HG02759 (cell line): ENCODE data around the gene ADA.

Experiments
- ATAC-seq: cut with Tn5 transposase; IDR thresholded peaks from one replicate; pipeline ENCODE4 v1.9.1; 2021; ENCODE audit warnings: mild to moderate bottlenecking, moderate library complexity; ENCODE audit not compliant: unreplicated experiment

The ADA gene

DNA sequence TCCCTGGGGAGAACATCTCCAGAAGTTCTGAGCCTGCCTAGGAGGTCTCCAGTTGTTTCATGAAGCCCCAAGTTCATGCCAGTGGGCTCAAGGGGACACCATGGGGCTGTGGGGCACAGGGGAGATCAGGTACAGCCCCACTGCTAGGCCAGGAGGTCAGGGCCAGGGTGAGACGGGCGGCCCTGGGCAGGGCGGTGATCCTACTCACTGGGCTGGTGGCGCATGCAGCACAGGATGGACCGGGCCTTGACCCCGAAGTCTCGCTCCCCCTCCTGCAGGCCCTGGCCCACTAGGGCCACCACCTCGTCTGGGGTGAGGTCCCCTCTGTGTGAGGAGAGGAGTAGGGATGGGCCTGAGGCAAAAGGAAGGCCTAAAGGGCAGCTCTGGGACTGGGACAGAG is 26.1 kb downstream of the ADA start:
- no peak for ATAC-seq

DNA sequence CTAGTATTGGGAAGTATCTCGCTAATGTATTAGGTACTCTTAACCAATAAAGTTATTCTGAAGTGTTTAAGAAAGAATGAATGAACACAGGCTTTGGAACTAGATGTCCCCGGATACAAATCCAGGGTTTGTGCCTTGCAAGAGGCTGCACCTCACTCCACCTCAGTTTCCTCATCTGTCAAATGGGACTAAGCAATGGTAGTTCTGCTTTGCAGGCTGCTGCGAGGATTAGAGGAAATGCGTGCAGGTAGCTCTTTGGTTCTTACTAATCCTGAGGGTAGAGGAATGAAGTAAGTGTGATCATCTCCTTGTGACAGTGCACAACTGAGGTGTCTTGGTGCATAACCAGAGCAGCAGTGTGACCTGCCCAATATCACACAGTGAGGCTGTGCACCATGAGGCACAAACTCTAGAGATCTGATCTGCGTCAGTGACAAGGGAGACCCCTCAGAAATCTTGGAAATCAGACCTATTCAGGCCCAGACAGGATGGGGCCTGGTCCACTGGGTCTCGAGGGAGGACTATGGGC is 26.7 kb downstream of the ADA start:
- ATAC-seq = no peak

DNA sequence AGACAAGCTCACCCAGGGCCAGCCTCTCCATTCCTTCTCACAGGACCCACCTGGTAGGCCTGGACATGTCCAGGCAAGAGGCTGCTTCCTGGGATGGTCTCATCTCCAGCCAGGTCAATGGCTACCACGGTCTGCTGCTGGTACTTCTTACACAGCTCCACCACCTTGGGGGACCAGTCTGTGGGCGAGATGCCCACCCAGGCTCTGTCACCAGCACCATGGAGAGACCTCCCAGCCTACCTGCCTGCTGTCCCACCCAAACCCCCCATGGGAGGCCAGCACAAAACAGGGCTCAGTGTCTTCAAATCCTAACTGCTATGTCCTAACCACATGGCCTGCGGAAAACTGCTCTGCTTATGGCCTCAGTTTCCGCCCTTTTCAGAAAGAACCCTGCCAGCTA is 27.3 kb downstream of the ADA start:
- ATAC-seq = no peak

DNA sequence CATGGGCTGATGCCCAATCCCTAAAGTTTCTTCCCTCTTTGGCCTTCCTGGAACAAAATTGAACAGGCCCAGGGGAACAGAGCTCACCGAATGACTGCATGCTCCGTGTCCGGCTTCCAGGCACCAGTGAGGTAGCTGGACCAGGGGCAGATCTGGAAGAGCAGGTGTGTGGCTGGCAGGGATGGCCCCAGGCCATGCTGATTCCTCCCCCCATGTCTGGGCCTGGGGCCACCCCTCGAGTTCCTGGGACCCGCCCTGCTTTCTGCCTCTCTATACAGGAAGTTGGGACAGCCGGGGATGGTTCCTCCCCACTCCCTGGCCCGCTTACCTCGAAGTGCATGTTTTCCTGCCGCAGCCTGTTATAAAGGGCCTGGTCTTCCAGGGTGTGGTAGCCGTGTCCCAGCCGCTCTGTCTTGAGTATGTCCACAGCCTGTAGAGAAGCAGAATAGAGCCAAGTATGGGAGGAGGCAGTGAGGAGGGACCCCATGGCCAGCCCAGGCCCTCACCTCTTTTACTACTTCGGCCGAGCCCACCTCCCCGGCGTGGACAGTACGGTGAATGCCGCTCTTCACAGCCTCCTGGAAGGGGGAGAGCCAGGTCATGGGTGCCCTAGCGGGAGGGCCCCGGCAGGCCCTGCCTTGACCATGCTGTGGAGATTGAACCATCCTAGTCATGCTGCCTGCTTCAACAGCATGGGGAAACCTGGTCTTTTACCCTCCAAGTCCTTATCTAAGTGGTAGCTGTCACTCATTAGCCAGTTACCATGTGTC is 28.8 kb downstream of the ADA start:
- no peak for ATAC-seq

DNA sequence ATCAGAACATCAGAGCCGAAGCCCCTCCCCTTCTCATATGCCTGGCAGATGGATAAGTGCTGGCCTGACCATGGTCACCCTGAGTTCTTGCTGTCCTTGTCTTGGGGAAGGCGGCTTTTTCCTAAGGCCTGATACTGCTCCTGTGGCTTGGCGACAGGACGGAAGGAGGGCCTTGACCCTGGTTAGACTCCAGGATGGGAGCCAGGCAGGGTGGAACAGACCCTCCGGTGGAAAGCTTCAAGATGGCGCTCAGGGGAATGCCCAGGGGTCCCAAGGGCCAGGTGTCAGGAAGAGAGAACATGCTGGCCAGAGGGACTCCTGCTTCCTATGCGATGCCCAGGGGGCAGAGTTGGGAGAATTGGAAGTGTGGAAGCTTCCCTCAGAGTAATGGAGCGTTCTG is 29.6 kb downstream of the ADA start:
- no peak for ATAC-seq

DNA sequence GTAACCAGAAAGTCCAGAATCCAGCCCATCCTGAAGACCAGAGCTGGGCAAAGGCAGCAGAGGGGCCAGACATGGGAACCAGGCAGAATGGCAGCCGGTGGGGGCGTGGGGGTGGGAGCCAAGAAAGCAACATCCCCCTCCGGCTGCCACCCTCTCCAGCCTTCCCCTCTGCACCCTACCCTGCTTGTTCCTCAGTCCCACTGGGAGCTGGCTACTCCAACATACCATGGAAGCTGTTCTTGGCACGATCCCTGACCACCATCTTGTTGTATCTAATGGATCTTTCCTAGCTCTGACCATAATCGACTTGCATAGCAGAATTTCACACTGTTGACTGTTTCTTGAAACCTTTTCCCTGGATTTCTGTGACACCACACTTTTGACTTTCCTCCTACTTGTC is 30.2 kb downstream of the ADA start:
- no peak for ATAC-seq

DNA sequence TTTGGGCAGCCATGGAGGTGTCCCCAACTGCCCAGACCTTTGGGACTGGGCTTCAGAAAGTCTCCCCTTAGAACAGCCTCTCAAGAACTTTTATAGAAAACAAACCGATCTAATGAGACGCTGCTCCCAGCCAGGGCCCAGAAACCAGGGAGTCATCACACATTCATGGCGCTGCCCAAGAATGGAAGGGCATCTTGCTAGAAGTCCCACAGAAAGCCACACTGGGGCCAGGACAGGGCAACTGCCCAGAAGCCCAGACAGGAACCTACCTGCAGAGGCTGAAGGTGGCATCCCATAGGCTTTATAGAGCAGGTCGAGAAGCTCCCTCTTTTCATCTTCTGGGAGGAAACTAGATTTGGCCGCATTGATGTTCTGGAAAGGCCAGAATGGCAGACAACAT is 31.5 kb downstream of the ADA start:
- ATAC-seq = no peak

DNA sequence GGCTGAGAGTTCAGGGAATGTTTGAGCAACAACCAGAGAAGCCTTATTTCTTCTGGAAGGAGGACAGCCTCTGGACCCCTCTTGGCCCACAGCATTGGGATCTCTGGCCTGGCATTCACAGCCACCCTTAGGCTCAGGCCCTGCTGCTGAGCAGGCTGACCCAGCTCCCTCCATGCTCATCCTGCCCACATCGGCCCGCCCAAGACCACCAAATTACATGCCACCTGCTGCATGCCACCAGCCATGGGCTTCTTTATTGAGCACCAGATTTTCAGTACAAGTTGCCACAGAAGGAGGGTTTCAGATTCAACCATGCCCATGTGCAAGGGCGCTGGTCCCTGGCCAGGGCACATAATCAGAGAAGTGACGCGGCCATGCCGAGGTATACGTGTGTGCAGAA is 32.2 kb downstream of the ADA start:
- ATAC-seq = no peak

DNA sequence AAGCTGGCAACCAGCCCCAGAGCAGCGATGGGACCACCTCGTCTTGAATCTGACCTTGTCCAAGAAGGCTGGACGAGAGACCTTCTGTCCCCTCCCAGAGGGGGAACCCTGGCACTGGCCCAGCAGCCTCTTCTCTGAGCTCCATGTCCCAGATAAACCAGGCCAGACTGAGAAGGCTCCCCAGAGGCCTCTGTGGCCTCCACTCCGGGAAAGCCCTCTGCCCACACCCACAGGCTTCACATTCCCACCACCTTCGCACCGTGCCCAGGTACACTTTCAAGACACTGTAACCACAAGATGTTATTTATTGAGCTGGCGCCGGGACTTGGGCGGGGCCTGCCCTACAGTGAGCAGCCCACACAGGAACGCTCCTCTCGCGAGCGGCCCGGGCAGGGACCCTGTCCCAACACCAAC is 33.2 kb downstream of the ADA start:
- ATAC-seq = no peak

DNA sequence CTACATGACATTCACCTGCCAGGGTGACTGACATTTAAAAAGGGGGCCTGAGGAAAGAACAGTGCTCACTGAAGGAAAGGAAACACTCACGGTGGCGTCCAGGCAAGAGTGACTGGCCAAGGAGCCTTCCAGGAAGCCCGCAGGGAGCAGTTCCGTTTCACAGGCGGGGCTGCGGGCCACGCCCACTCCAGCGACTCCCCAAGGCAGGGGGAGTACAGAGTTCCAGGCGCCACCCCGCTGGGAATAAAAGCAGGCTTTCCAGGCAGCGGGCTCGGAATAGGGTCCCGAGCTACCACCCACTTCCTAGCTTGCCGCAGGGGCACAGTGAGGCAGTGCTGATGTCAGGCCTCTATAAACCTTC is 34.9 kb downstream of the ADA start:
- ATAC-seq = no peak

DNA sequence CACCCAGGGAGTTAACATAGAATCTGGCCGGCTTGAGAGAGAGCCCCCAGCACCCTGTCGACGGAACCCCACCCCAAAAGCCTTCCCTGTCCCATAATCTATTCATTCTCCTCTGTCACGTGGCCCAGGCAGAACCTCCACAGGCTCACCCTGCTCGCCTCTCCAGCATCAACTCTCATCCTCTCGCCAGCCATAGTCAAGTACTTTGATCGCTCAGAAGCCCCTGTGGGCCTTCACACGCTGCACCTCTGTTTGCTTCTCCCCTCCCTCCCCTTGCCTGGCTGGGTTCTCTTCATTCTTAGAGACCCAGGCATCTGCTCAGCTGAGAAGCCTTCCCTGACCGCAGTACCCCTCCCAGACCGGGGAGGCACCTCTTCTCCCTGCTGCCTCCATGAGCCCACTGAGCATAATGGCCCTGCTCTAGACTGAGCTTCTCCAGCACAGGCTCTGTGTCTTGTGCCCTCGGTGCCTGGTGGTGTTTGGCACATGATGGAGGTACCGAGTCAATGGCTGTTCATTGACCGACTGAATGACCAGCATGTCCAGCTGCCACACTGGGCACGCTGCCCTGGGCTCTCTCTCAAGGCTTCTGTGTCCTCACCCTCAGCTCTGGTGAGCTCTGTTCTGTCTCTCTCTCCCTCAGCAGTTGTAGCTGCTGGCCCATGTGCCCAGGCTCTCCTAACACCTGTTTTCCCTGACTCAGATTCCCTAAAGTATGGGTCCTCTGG is 35.5 kb downstream of the ADA start:
- ATAC-seq = no peak

DNA sequence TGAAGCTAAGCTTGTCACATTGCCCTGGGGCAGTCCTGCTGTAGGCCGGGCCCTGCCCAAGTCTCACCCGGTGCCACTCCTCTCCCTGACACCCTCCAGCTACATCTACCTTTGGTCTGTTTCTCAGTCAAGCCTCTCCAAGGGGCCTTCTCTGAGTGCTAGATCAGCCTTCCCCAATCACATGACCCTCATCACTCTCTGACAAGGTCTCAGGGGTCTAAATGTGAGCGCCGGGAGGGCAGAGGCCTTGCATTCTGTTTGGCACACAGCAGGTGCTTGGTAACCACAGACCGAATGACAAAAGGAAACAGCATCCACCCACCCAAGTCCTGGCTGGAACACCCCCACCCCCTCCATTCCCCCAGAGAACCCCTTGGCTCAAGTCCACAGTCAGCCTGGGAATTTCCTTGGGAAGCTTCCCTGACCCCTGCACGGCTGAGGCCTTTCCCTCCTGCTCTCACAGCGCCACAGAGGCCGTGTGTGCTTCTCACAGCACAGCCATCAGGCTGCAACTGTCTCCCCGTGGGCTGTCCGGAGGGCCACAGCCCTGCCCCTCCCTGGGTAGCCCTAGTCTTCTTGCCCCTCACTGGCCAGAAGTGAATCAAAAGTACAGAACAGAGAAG is 36.2 kb downstream of the ADA start:
- ATAC-seq = no peak

DNA sequence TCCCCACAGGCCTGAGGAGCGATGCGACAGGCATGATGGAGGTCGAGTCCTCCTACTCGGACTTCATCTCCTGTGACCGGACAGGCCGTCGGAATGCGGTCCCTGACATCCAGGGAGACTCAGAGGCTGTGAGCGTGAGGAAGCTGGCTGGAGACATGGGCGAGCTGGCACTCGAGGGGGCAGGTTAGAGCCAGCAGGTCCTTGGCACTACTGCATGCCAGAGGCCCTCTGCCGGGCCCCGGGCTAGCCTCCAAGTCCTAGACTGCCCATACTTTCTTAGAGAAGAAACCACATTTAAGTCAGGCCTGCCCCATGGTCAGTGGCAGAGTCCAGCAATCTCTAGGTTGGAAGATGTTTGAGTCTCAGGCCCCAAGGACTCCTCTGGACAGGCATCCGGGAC is 37.0 kb downstream of the ADA start:
- no peak for ATAC-seq

DNA sequence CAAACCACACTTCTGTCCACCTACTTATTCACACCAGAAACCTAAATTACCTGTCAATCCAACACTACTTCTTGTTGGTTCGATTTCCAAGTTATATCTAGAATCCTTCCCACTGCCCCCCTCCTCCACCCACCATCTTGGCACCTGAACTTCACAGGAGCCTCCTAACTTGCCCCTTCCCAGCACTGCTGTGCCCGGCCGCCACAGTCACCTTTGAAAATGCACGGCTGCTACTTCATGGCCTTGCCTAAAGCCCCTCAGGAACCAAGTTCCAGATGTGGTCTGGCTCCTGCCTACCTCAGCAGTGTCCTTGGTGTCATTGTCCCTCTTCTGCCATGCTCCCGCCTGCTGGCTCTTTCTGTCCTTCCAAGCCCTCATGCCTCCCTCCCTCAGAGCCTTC is 37.9 kb downstream of the ADA start:
- no peak for ATAC-seq

DNA sequence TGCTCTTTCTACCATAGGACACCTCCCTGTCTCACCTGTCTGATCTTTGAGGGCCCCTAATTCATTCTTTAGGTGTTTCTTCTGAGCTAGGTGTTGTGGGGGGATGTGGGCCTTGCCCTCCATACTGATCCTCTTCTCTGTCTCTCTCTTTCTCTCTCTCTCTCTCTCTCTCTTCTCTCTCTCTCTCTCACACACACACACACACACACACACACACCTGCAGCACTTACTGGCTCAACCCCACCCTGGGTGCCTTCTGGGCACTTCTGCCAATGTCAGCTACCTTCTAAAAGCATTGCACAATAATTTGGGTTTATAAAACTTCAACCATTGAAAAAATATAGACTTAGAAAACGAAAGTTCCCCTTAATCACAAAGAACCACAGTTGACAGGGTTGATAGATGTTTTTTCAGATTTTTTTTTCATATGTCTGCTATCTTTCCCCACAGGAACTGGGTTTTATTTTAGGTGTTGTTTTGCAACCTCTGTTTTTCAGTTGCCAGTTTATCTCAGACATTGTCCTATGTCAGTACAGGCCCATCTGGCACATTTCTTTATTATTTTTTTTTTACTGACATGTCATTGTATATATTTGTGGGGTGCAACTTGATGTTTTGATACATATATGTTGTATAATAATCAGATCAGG is 41.1 kb downstream of the ADA start:
- no peak for ATAC-seq

DNA sequence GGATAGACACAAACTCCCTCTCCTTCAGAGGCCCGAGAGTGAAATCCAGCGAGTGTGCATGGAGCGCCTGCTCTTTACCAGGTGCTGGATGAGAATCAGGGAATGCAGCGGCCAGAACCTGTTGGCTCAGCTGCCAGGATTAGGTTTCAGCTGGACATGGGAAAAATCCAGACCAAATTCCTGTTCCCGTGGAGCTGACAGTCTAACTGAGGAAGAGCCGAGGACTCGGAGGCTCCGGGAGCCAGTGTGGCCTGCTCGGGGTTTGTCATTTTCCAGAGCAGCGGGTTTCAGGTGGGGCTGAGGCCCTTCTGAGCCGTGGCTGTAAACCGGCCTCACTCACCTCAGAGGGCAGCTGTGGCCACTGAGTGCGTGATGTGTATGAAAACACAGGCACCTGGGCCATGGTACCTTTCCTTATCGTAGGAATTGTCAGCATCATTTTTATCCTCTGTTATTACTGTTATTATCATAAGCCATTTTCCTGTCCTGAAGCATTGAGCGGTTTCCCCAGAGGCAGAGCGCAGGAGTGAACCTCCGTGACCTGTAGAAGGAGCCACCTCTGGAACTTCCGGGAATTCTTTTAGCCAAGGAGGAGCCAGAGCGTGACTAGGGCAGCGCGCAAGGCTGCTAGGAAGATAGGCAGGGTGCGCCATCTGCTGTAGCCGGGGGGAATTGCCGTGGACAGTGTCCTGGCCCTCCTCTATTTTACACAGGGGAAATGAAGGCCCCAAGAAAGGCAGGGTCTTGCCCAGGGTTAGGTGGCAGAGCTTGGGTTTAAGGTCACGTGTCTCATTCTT is 41.8 kb downstream of the ADA start:
- ATAC-seq = peak; percentile 81

DNA sequence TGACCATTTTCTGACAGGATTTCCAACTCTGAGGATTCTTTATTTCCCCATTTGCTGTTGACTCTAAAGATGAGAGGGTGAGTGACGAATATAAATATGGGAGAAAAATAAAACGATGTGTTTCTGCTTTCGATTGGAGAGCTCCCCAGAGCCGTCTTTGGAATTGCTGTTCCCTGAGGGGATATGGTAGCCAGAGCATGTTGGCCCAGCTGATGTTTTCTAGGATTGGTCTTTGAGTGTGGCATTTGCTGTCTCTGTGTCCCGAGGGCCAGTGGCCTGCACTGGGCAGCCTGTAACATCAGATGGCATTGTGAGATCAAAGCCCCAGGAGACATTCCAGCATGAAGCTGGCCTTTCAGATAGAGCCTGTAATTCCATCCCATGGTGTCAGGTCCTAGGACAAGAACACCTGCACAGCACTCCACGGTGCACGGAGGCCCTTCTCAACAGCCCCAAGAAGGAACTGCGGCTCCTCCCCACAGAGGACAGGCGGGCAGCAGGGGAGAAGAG is 42.4 kb downstream of the ADA start:
- no peak for ATAC-seq

DNA sequence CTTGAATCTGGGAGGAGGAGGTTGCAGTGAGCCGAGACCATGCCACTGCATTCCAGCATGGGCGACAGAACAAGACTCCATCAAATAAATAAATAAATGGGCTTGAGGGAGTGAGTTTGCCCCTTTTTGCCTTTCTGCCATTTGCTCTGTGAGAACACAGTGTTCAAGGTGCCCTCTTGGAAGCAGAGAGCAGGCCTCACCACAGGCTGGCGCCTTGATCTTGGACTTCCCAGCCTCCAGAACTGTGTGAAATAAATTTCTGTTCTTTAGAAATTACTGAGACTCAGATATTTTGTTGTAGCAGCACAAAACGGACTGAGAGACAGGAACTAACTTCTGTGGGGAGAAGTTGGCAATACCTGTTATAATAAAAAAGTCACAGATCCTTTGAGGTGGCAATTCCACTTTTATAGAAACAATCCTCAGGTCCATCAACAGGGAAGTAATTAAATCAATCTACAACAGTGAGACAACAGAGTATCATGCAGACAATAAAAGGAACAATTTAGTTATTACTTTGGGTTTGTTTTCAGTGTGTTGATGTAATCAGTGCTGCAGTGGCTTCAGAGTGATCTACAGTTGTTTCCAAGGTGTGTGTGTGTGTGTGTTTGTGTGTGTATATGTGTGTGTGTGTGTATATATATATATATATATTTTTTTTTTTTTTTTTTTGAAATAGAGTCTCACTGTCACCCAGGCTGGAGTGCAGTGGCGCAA is 44.6 kb downstream of the ADA start:
- ATAC-seq = no peak

DNA sequence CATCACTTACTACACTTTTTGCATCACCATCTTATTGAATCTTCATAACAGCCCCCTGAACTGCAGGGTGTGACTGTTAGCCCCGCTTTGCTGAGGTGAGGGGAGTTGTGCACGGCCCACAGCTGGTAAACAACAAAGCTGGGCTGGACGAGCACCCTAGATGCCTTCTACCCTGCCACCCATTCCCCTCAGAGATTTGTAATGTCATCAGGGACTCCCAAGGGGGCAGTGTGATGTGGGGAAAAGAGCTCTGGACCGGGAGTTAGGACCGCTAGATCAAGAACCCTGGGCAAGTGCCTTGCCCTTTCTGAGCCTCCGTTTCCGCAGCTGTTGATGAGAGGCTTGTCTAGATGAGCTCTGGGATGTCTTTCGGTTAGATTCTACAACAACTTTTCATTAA is 48.2 kb downstream of the ADA start:
- no peak for ATAC-seq

DNA sequence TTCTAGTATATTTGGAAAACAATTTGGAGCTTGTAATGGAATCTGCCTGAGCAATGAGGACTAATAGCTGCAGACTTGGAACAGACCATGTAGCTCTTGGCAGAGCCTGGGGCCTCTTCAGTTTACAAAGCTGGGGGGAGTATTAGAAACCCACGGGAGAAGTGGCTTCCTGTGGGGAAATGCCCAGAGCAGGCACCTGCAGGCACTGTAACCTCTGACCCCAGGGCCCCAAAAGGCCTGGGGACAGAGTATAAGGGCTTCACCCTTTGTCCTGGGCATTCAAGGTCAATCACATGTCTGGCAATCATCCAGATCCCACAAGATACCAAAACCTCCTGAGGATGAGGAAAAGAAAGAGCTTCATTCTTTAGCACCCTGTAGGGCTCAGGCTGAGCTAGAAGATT is 49.7 kb downstream of the ADA start:
- ATAC-seq = no peak
